ENCODE data around the gene TMEM247. TPM values are rescaled to one million over a fixed set of nuclear protein-coding genes. Genes with fewer than 3 reads are reported as not detected.

TMEM247 gene
- total and polyA plus RNA-seq, 10 of the 15 experiments (the other 5 are each of a cell fraction or from before 2014, with no cell fraction given) = not detected

- no peak overlapping the region for H3K27ac ChIP-seq (ENCODE audit: control insufficient read depth, insufficient read depth)
- ChIA-PET POLR2A (interaction anchor here (0.7 to 1.6 kb wide), 6 partner anchors 27 to 103 kb away, joined by 3 to 5 read pairs (median 4); no protein-coding TSS in a partner anchor), CTCF (interaction anchor here (0.8 to 2.2 kb wide), 4 partner anchors 31 to 117 kb away, joined by 3 to 6 read pairs (median 4); no protein-coding TSS in a partner anchor), SMC1A (ENCODE audit: uncharacterized antibody, unreplicated experiment) (interaction anchor here (0.8 to 12.4 kb wide), 5 partner anchors 13 to 90 kb away, joined by 3 to 89 read pairs (median 3); no protein-coding TSS in a partner anchor), RAD21 (ENCODE audit: unreplicated experiment) (no interaction called here)
- H3K4me2 ChIP-seq (ENCODE audit: control insufficient read depth, insufficient read depth) = no peak overlapping the region
- DNase-seq (ENCODE audit: low read depth, low spot score) (no peak), FAIRE-seq (no peak), ATAC-seq (no peak)
- no peak overlapping the region for H2AFZ ChIP-seq (ENCODE audit: control insufficient read depth, low read depth, low read length)
- no TSS peak for BruUV-seq (replicated peaks)
- intact Hi-C loops (cut with micrococcal nuclease; ENCODE audit: unreplicated experiment) = no loop called here
- no peaks in the 10 kb centered on the region for H4K20me1 ChIP-seq (ENCODE audit: control insufficient read depth, insufficient read depth)
- in situ Hi-C loops (cut with MboI) = no loop called here
- H3K4me1 ChIP-seq (ENCODE audit: control insufficient read depth, insufficient read depth, low read length) = peaks cover 21% of the 10 kb centered on the region
- no peaks in the 10 kb centered on the region for H3K79me2 ChIP-seq (ENCODE audit: control insufficient read depth, insufficient read depth, low read length)
- no peak overlapping the region for H3K9ac ChIP-seq (ENCODE audit: control insufficient read depth, insufficient read depth, low read length)
- WGBS (ENCODE audit: insufficient coverage, insufficient replicate concordance, low lambda C conversion rate, missing lambda C conversion rate) = 40% methylated on average over 4 of the region's 4 CpGs
- no peaks in the 10 kb centered on the region for H3K9me3 ChIP-seq (replicated peaks; ENCODE audit: control insufficient read depth, insufficient read depth, low read length)
- TF ChIP-seq CTCF (IDR thresholded peaks at IDR 0.05 in 2 of 3, conservative IDR thresholded peaks at IDR 0.05 in 1 of 3; ENCODE audit: control insufficient read depth in 2 of 3, extremely low read depth in 1 of 3, insufficient read depth in 1 of 3, low read depth in 3 of 3, low read length in 3 of 3) (no peak), CHD4 (IDR thresholded peaks at IDR 0.05) (no peak), PRDM15 (CRISPR knock-in tag; IDR thresholded peaks at IDR 0.05) (no peak), ZNF384 (IDR thresholded peaks at IDR 0.05; ENCODE audit: borderline replicate concordance, low read depth, low read length) (no peak), EP300 (IDR thresholded peaks at IDR 0.05; ENCODE audit: borderline replicate concordance in 1 of 2, control insufficient read depth in 1 of 2, low read depth in 2 of 2, low read length in 2 of 2) (no peak), KAT2A (conservative IDR thresholded peaks at IDR 0.05; ENCODE audit: control insufficient read depth, low read depth, low read length) (no peak), CEBPZ (IDR thresholded peaks at IDR 0.05; ENCODE audit: low read depth, low read length) (no peak), SRF (IDR thresholded peaks at IDR 0.05; ENCODE audit: low read depth in 2 of 2, low read length in 2 of 2) (no peak), IRF3 (IDR thresholded peaks at IDR 0.05) (no peak), ZNF274 (IDR thresholded peaks at IDR 0.05; ENCODE audit: insufficient read depth, insufficient read length) (no peak), CREB1 (IDR thresholded peaks at IDR 0.05; ENCODE audit: low read depth) (no peak)
- H3K36me3 ChIP-seq (ENCODE audit: control insufficient read depth in 2 of 2, insufficient read depth in 2 of 2, low read length in 1 of 2) = no peaks in the 10 kb centered on the region
- H3K4me3 ChIP-seq = no peak overlapping the region
- H3K27me3 ChIP-seq (replicated peaks in 1 of 2; ENCODE audit: control insufficient read depth in 2 of 2, insufficient read depth in 2 of 2, low read length in 1 of 2) = 0 out of 4 replicates have a peak, but pooled peaks cover 0 to 2% of the 10 kb centered on the region in 2 experiments
Observed at GRCh38 chr2:46497766-46498165, 18.4 kb downstream of the TMEM247 start.

Measured in GM12878 (cell line).